ENCODE data around the gene PDZD2.
"Not testable (repeated sequence)": the region's sequence is repeated elsewhere in the genome, so short reads cannot be mapped to it uniquely, and the experiment has no call there.

- TF ChIP-seq, protein P1, sequence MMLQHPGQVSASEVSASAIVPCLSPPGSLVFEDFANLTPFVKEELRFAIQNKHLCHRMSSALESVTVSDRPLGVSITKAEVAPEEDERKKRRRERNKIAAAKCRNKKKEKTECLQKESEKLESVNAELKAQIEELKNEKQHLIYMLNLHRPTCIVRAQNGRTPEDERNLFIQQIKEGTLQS (IDR thresholded peaks at IDR 0.05) = not testable (repeated sequence)
- TF ChIP-seq, protein P2, sequence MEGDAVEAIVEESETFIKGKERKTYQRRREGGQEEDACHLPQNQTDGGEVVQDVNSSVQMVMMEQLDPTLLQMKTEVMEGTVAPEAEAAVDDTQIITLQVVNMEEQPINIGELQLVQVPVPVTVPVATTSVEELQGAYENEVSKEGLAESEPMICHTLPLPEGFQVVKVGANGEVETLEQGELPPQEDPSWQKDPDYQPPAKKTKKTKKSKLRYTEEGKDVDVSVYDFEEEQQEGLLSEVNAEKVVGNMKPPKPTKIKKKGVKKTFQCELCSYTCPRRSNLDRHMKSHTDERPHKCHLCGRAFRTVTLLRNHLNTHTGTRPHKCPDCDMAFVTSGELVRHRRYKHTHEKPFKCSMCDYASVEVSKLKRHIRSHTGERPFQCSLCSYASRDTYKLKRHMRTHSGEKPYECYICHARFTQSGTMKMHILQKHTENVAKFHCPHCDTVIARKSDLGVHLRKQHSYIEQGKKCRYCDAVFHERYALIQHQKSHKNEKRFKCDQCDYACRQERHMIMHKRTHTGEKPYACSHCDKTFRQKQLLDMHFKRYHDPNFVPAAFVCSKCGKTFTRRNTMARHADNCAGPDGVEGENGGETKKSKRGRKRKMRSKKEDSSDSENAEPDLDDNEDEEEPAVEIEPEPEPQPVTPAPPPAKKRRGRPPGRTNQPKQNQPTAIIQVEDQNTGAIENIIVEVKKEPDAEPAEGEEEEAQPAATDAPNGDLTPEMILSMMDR (IDR thresholded peaks at IDR 0.05 in 2 of 3, conservative IDR thresholded peaks at IDR 0.05 in 1 of 3; ENCODE audit: borderline replicate concordance in 1 of 3, insufficient read depth in 1 of 3, low read depth in 2 of 3, low read length in 2 of 3) = not testable (repeated sequence)
- not testable (repeated sequence) for TF ChIP-seq ZFX (IDR thresholded peaks at IDR 0.05); POLR2A (IDR thresholded peaks at IDR 0.05; ENCODE audit: borderline replicate concordance, extremely low read depth, insufficient read depth, insufficient read length); JUND (IDR thresholded peaks at IDR 0.05); EZH2 (IDR thresholded peaks at IDR 0.05); ZNF274 (IDR thresholded peaks at IDR 0.05; ENCODE audit: low read depth, low read length); YY1 (IDR thresholded peaks at IDR 0.05; ENCODE audit: extremely low read depth, insufficient replicate concordance, low read depth, low read length)
- TF ChIP-seq, protein P3, sequence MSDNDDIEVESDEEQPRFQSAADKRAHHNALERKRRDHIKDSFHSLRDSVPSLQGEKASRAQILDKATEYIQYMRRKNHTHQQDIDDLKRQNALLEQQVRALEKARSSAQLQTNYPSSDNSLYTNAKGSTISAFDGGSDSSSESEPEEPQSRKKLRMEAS (IDR thresholded peaks at IDR 0.05) = not testable (repeated sequence)
These were observed 137.4 kb downstream of the PDZD2 start for GRCh38 chr5:31776294-31776693.
